BE2C (cell line): ENCODE measurements around the gene PLSCR1. TPM values are rescaled to one million over a fixed set of nuclear protein-coding genes. Genes with fewer than 3 reads are reported as not detected.

Experiments
- DNase-seq: peaks from one replicate; pipeline ENCODE4 v3.0.0-alpha.2; 2020
- H3K27me3 ChIP-seq: fragments of 250-450 bp; sonication (Bioruptor Pico); 2 replicates; pipeline ENCODE4 v1.5.1; 2020; ENCODE audit warnings: mild to moderate bottlenecking
- H3K36me3 ChIP-seq: fragments of 250-450 bp; sonication (Bioruptor Pico); 2 replicates; pipeline ENCODE4 v1.5.1; 2020; ENCODE audit warnings: mild to moderate bottlenecking
- H3K4me1 ChIP-seq: fragments of 250-450 bp; sonication (Bioruptor Pico); 2 replicates; pipeline ENCODE4 v1.5.1; 2020
- H3K4me3 ChIP-seq: 2 replicates; pipeline ENCODE4 v1.5.1; 2011; ENCODE audit warnings: low read depth, low read length
- H3K9me3 ChIP-seq: fragments of 250-450 bp; sonication (Bioruptor Pico); 2 replicates; pipeline ENCODE4 v1.5.1; 2020
- CTCF ChIP-seq: IDR thresholded peaks from 2 replicates; pipeline ENCODE4 v1.5.1; 2012; ENCODE audit warnings: mild to moderate bottlenecking, low read depth, low read length
- polyA plus RNA-seq: library from polyadenylated mRNA; unstranded; fragments of >200 nt; gene quantifications from one replicate; pipeline ENCODE4 v1.2.1, GENCODE V29; 2012; ENCODE audit warnings: low read depth, missing spikeins; ENCODE audit not compliant: insufficient read length, insufficient read depth

Gene PLSCR1
- 0.71 TPM for polyA plus RNA-seq

DNA sequence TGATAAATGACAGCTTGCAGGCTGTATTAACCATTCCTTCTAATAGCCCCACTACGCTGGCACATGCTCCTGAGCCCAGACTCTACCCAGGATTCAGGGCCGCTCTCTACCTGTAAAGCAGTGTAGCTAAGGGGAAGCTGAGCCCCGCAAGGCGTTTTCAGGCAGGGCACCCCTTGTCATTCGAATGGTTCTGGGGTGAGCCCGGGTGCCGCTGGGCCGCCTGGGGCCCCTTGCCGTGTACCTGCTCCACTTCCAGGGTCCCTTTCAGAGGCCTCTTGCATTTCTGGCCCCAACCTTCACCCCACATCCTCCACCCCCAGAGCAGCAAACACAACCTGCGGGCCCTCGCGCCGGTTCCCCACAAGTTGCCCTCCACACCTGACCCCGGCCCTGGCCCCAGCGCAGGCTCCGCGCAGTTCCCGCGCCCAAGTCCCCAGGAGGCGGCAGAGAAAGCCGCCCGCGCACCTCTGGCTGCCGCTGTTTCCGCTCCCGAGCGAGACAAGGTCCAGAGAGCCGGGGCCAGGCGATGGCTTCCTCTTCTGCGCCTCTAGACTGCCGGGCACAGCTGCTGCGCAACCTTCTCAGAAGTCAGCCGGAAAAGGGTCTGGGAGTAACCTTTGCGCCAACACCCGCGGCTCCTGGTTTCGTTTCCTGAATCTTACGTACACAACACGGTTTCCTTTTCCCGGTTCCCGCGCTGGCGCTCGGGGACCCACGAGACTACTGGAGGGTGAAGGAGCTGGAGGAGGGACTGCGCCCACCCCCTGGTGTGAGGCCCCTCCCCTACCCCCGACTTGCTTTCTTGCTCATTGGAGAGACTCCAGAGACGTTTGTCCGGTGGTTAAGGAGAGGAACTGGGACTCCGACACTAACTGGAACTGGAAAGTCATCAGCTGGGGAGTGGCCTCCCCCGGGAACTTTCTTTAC, at the start of gene PLSCR1:
TSS of gene PLSCR1 (minus strand) at position 606 of the 927 bp plus-strand sequence. CDS start 8,055 bp downstream, outside the sequence.
- H3K36me3 ChIP-seq = no peaks in the 10 kb centered on the region
- H3K4me1 ChIP-seq = no peaks in the 10 kb centered on the region
- H3K9me3 ChIP-seq = no peaks in the 10 kb centered on the region
- peak within 1 kb of the TSS; percentile 67 for H3K4me3 ChIP-seq
- peak; percentile 44 for DNase-seq
- H3K27me3 ChIP-seq = peaks cover 5% of the 10 kb centered on the region
- no peak for TF ChIP-seq CTCF

DNA sequence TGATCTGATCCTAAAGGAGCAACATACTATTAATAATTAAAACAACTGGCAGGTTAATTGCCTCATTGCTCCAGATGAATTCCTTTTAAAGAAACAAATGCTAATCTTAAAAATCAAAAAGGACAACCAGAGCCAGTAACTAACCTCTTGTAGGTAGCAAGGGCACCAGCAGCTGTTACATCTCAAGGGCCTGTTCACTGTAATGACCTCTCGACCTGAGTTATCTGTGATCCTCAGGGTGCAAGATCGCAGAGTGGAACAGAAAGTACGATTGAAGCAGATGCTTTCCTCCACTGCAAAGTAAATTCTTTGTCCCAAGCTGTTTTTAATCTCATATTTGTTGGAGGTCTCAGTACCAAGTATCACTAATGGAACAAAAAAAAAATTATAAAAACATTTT, 49.4 kb upstream of the PLSCR1 start:
- TF ChIP-seq CTCF = no peak
- Histone ChIP-seq H3K4me1 (no peaks in the 10 kb centered on the region), H3K36me3 (no peaks in the 10 kb centered on the region), H3K4me3 (no peak overlapping the region), H3K9me3 (no peaks in the 10 kb centered on the region), H3K27me3 (no peaks in the 10 kb centered on the region)
- no peak for DNase-seq

- DNase-seq = no peak
- TF ChIP-seq CTCF = no peak
- no peaks in the 10 kb centered on the region; the same call in 1 of the 2 replicates for H3K27me3 ChIP-seq
- no peaks in the 10 kb centered on the region for H3K9me3 ChIP-seq
- H3K4me3 ChIP-seq = no peak overlapping the region
- no peaks in the 10 kb centered on the region for H3K4me1 ChIP-seq
- no peaks in the 10 kb centered on the region for H3K36me3 ChIP-seq
These were observed 46.1 kb upstream of the PLSCR1 start for GRCh38 chr3:146590521-146590920.

GRCh38 chr3:146589899-146590508, 45.6 kb upstream of the PLSCR1 start:
- peak; percentile 31 for DNase-seq
- Histone ChIP-seq H3K4me3 (no peak overlapping the region), H3K36me3 (no peaks in the 10 kb centered on the region), H3K9me3 (no peaks in the 10 kb centered on the region), H3K4me1 (no peaks in the 10 kb centered on the region), H3K27me3 (no peaks in the 10 kb centered on the region; the same call in 1 of the 2 replicates)
- TF ChIP-seq CTCF = peak; percentile 55

DNA sequence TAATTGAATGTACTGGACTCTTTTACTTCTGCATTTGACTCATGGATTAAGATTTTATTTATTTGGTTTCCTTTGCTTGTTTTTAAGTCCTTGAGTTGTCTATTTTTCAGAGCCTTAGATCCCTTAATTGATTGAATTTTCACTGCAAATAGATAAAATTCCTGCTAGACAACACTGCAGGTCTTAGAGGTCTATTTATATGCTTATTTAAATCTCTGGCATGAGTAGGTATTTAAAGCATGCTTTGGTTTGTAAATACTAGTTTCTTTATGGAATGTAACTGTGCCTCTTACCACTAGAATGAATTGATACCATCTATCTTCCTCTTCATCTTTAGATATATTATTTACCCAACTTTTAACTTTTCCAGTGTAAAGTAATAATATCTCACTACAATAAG, 40.7 kb upstream of the PLSCR1 start:
- Histone ChIP-seq H3K27me3 (no peaks in the 10 kb centered on the region; the same call in 1 of the 2 replicates), H3K4me3 (no peak overlapping the region), H3K9me3 (no peaks in the 10 kb centered on the region), H3K36me3 (no peaks in the 10 kb centered on the region), H3K4me1 (no peaks in the 10 kb centered on the region)
- no peak for TF ChIP-seq CTCF
- no peak for DNase-seq
